A204.1 (cell line): ENCODE results near the gene ABCC4.

ENCODE experiments used
- FAIRE-seq: peaks from 2 replicates; lab custom pipeline; 2012; peaks lifted over from hg19 to GRCh38; lab: Jason Lieb, UNC

ABCC4 gene, protein sequence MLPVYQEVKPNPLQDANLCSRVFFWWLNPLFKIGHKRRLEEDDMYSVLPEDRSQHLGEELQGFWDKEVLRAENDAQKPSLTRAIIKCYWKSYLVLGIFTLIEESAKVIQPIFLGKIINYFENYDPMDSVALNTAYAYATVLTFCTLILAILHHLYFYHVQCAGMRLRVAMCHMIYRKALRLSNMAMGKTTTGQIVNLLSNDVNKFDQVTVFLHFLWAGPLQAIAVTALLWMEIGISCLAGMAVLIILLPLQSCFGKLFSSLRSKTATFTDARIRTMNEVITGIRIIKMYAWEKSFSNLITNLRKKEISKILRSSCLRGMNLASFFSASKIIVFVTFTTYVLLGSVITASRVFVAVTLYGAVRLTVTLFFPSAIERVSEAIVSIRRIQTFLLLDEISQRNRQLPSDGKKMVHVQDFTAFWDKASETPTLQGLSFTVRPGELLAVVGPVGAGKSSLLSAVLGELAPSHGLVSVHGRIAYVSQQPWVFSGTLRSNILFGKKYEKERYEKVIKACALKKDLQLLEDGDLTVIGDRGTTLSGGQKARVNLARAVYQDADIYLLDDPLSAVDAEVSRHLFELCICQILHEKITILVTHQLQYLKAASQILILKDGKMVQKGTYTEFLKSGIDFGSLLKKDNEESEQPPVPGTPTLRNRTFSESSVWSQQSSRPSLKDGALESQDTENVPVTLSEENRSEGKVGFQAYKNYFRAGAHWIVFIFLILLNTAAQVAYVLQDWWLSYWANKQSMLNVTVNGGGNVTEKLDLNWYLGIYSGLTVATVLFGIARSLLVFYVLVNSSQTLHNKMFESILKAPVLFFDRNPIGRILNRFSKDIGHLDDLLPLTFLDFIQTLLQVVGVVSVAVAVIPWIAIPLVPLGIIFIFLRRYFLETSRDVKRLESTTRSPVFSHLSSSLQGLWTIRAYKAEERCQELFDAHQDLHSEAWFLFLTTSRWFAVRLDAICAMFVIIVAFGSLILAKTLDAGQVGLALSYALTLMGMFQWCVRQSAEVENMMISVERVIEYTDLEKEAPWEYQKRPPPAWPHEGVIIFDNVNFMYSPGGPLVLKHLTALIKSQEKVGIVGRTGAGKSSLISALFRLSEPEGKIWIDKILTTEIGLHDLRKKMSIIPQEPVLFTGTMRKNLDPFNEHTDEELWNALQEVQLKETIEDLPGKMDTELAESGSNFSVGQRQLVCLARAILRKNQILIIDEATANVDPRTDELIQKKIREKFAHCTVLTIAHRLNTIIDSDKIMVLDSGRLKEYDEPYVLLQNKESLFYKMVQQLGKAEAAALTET (N-terminal part only)

DNA sequence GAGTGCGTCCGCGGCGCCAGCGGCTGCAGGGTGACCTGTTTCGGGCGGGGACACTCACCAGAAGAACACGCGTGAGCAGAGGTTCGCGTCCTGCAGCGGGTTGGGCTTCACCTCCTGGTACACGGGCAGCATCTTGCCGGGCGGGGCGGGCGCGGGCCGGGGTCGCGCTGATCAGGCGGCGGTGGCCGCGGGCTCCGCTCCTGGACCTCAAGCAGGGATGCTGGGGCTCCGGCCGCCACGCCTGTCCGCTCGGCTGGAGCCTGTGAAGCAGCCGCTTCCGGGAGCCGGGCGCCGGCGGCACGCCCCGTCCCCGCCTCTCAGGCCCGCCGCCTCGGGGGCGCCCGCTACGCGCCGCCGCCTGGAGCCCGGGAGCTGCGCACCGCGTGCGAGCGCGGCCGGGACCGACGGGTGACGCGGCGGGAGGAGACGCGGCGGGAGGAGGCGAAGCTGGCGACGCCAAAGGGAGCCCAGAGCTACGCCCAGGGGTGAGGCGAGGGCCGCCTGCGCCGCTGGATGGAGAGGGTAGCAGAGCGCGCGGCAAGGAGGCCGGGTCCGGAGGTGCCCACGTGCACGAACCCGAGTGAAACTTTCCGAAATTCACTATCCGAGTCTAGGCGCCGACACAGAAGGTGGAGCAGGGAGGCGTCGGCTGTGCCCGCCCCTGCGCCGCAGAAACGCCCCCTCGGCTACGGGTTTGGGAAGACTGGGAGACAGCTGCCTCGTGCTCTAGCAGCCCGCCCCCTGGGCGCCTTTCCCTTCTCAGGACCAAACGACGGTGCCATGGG, at the start of gene ABCC4:
Gene ABCC4 (minus strand): TSS at position 269 of the 785 bp plus-strand sequence. CDS start 137 bp downstream, at position 132.
- FAIRE-seq = no peak

DNA sequence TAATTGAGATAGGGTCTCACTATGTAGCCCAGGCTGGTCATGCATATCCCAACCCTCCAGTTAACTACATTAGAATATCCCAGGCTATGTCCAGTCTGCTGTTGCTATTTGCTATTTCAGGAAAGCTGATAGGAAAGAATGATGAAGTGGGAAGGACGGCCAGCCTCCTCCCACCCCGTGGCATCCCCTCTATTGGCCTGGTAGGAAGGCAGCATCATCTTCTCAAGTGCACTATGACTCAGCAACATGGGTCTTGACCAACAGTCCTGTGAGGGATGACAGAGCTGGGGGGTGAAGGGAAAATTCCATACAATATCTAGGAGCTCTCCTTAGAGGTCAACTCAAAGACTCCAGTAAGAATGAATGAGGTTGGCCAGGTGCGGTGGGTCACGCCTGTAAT, 48.0 kb upstream of the ABCC4 start:
- no peak for FAIRE-seq

DNA sequence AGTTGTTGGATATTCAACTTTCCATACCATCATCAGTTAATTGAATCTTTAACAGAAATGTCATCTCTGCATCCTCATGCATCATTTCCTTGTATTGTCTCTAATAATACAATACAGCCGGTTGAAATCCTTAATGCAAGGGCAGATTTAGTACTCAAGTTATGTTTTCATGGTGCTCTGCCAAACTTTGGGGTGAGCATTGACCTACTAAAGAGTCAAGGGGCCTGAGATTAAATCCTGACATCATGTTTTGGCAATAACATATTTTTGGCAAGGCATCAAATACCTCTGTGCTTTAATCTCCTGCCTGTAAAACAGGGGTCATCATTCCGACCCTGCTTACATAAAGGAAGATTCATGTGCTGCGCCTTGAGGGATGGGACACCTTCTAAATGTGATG, 42.7 kb upstream of the ABCC4 start:
- FAIRE-seq = no peak

DNA sequence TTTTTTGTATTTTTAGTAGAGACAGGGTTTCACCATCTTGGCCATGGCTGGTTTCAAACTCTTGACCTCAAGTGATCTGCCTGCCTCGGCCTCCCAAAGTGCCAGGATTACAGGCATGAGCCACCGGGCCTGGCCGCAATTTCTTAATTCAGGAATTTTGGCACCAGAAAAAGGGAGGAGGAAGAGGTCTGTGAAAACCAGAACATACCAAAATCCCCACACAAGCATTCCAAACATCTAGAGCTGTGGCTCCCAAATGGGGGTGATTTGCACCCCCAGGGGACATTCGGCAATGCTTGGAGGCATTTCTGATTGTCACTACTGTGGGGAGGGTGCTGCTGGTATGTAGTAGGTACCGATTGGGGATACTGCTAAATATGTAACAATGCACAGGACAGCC, 40.2 kb upstream of the ABCC4 start:
- no peak for FAIRE-seq

DNA sequence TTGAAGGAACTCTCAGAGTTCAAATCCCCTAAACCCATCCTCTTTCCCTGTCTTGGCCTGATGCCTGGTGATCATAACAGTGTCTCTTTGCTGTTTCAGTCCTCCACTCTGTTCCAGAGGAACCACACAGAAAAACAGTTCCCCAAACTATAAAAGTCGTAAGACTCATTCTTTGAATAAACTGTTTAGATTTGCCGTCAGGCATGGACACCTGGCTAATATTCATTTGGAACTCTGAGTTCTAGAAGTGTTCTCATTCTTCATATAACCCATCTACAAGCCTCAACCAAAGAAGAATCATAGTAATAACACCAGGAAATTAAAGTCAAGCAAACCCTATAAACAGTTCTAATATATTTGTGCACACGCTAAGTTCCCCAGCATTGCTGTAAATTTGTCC, 37.7 kb upstream of the ABCC4 start:
- FAIRE-seq = no peak

DNA sequence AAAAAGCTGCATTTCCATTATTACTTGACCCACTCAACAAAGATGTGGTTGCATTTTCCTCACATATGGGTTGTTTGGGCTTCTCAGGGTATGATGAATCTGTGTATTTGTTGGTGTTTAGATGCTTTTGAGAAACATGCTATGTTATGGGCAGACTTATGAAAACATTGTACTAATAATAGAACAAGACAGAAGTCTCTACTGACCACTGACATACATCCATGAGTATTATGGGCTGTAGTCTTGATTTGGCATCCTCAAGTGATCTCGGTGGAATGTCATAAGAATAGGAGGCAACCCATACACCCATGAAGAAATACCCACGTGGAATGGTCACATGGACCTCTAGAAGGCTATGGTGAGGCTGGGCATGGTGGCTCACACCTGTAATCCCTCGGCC, 36.3 kb upstream of the ABCC4 start:
- FAIRE-seq = no peak

DNA sequence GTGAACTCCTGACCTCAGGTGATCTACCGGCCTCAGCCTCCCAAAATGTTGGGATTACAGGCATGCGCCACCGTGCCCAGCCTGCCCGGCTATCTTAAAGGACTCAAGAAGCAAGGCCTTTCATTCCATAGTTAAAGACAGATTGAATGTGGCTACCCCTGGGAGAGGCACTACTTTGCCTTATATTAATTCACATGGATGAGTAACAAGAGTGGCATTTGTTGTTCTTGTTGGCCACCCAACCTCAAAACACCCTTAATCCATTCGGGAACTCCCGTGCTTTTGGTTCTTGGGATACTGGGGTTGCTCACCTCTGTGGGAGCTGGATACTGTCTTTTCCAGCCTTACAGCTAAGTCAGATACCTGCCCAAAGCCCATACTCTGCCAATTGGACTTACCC, 34.4 kb upstream of the ABCC4 start:
- no peak for FAIRE-seq

DNA sequence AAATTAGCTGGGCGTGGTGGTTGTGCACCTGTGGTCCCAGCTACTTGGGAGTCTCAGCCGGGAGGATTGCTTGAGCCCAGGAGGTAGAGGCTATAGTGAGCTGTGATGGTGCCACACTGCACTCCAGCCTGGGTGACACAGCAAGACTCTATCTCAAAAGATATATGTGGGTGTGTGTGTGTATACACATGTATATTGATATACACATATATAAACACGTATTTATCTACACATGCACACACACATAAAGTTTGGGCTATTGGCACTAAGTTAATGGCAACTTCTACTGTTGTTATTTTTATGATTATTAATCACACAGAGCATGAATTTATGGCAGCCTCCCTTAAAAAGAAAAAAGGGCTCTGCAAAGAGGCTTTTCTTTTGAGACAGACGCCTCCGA, 27.1 kb upstream of the ABCC4 start:
- no peak for FAIRE-seq

DNA sequence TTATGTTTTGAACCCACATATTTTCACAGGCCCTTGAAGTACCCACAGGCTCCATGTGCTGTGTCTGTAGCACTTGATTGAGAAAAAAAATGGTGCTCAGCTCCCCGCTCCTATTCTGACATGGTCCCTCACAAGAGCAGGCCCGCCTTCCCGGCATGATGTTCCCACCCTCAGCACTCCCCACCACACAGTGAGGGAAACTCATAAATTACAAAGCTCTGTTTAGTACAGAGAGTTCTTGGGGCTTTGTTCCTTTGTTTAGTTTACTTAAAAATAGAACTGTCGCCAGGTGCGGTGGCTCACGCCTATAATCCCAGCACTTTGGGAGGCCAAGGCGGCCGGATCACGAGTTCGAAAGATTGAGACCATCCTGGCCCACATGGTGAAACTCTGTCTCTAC, 25.9 kb upstream of the ABCC4 start:
- FAIRE-seq = no peak

DNA sequence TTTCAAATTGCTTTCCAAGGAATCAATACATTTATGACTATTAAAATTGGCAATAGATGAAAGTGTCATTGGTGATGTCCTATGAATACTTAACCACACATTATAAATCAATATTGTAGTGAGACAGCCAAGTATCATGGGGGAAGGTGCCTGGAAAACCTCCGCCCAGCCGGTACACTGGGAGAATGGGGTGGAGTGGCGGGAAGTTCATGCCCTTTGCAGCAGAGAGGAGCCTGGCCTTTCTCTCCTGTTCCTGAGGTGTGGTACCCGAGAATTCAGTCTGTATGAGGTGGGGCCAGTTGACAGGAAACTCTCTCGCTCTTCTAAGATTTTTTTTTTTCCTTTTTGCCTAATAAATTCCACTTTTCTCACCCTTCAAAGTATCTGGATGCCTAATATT, 25.4 kb upstream of the ABCC4 start:
- no peak for FAIRE-seq

DNA sequence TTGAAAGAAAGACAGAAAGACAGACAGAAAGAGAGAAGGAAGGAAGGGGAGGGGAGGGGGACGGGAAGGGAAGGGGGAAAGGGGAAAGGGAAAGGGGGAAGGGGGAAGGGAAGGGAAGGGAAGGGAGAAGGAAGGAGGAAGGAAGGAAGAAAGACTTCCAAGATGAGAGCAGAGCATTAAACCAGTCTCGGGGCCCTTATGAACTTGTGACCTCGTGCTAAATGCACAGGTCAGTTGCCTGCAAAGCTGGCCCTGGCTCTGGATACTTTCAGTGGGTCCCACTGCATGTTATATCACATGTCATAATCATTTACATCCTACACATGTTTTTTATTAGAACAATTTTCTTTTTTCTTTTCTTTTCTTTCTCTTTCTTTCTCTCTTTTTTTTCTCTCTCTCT, 24.2 kb upstream of the ABCC4 start:
- no peak for FAIRE-seq

DNA sequence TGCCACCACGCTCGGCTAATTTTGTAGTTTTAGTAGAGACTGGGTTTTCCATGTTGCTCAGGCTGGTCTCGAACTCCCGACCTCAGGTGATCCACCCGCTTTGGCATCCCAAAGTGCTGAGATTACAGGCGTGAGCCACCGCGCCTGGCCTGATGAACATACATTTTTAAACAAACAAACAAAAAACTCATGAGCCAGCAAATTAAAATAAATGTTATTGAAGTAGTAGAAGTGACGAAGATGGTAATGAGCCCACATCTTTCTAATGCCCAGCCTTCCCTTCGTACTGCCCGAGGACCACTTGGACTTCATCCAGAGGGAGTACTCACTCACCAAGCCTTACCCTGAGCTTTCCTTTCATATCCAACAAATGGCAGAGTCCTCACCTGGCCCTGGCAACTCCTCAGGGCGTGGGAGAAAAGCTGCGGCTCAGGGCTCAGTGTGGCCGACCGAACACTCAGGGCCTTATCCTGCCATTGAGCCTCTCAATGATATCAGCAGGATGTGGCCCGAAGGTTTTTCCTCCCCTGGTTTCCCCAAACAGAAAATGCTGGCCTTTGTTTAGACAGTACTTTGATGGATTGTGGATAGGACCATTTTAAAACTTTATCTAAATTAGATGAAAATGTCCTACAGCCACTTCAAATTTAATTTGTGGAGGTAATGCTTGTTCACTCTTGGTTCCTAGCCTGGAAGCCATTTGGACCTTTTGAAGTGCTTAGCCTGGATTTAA, 22.8 kb upstream of the ABCC4 start:
- FAIRE-seq = no peak

DNA sequence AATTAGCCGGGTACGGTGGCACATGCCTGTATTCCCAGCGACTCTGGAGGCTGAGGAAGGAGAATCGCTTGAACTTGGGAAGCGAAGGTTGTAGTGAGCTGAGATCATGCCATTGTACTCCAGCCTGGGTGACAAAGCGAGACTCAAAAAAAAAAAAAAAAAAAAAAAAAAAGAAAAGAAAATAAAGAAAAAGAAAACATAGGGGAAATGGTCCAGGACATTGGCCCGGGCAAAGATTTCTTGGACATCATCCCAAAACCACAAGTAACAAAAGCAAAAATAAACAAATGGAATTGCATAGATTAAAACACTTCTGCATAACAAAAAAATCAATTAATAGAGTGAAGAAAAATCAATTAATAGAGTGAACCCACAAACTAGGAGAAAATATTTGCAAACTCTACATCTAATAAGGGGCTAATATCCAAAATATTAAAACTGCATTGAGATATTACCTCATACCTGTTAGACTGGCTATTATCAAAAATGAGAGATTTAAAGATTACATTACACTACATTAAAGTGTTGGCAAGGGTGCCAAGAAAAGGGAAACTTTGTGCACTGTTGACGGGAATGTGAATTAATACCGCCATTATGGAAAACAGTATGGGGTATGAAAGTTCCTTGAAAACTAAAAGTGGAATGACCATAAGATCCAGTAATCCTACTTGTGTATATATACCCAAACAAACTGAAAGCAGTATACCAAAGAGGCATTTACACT, 18.5 kb upstream of the ABCC4 start:
- no peak for FAIRE-seq

DNA sequence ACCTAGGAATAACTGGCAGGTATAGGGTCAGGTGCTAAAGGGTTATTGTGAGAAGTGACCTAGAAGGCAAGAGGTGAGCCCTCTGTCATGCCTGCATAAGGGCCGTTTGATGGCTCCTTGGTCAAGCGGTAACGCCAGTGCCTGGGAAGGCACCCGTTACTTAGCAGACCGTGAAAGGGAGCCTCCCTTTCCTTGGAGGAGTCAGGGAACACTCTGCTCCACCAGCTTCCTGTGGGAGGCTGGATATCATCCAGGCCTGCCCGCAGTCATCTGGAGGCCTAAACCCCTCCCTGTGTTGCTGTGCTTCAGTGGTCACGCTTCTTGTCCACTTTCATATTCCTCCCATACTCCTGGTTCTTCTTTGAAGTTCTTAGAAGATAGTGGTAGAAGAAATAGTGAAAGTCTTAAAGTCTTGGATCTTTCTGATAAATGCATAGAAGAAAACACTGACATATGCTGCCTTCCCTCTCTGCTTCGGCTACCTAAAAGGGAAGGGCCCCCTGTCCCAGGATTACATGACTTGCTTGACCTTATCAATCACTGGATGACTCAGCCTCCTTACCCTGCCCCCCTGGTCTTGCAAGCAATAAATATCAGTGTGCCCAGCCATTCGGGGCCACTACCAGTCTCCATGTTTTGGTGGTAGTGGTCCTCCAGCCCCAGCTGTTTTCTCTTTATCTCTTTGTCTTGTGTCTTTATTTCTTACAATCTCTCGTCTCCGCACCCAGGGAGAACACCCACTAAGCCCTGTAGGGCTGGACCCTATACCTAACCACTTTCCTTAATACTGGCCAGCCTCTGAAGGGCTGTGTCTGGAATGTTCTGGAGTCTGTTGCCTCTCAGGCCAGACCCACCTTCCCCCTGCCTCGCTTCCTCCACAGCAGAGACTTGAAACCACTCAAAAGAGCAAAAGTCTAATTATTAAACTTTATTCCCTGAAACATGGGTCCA, 16.1 kb upstream of the ABCC4 start:
- no peak for FAIRE-seq

DNA sequence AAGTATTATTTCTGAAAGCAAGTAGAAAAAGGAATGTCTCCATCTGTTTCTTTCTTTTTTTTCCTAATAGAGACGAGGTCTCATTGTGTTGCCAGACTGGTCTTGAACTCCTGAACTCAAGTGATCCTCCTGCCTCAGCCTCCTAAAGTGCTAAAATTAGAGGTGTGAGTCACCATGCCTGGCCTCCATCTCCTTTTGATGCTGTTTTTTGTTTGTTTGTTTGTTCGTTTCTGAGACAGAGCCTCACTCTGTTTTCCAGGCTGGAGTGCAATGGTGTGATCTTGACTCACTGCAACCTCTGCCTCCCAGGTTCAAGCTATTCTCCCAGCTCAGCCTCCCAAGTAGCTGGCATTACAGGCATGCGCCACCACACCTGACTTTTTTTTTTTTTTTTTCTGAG, 14.5 kb upstream of the ABCC4 start:
- no peak for FAIRE-seq

DNA sequence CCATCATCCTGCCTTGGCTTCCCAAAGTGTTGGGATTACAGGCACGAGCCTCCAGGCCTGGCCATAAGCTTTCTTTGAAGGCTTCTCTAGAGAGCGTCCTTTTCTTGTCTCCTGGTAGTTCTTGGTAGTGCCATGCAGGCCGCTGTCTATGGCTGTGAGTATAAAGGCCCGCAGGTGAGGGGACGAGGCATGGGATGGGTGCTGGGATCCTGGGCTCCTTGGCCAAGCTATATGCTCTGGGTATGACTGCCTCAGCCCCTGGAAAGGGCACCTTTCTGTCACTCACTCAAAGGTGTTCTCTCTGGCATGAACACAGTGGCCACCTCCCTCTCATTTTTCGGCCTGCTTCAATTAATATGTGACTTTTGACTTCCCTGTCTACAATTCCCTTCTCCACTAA, 6.3 kb upstream of the ABCC4 start:
- FAIRE-seq = no peak

DNA sequence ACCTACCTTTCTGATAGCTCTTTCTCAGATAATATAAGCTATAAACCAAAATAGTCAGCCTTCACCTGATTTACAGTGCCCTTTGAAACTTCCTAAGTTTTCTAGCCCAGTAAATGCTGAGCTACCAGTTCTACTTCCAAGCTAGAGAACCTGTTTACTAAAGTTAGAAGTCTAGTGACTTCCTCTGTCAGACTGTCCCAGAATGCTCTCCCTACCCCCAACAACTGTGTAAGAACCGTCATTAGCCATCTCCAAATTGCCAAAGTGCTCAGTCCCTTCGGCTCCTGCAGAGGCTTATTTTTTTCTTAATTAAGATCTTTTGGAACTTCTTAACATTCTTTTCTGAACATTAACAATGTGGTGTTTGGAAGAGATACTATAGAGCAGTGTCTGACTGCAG, 3.2 kb upstream of the ABCC4 start:
- no peak for FAIRE-seq

DNA sequence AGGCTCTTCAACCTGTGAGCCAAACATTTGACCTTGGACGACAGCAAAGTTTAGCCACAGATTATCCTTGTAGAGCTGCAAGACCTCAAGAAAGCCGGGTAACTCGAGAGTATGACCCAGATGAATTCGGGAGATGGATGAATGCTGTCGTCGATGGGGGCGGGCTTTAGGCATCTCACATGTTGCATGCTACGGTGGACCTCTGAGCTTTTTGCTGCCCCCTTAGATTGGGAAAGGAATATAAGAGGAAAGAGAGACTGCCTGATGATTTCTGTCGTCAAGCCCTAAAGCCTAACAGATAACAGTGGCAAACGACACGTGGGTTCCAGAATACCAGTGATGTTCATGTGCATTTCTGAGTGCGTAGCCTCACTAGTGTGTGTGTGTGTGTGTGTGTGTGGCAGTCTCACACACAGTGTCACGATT, 730 bp upstream of the ABCC4 start:
- no peak for FAIRE-seq

DNA sequence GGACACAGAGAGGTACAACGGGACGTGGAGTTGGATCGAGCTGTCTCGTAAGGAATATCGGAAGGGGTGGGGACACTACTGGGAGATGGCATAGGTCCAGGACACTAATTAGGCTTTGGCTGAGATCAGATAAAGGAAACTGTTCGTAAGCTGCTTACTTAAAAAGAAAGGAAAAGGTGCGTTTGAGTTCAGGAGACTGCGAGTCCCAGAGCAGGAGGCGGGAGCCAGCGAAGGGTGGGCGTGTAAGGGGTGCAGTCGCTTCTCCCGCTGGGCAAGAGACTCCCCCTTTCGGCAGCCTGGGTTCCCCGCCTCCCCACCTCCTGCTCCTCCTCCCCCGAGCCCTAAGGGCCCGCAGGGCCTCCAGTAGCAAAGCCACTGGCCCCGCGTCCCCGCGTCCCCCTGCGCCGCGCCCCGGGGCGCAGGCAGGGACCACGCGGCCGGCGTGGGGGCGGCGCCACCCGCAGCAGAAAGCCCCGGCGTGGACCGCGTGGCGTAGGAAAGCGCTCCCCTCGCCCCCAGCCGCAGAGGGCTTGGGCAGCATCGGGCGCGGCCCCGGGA, 547 bp downstream of the ABCC4 start:
- no peak for FAIRE-seq
